HL-60 (cell line): ENCODE measurements around the gene UQCRQ.

Experiments
- GABPA ChIP-seq: IDR thresholded peaks from 2 replicates; pipeline ENCODE4 v1.6.1; 2012; ENCODE audit warnings: low read depth
- POLR2AphosphoS5 ChIP-seq: IDR thresholded peaks from 2 replicates; pipeline ENCODE4 v1.6.1; 2012; ENCODE audit warnings: low read depth
- TF ChIP-seq, protein P1 (sequence below): IDR thresholded peaks from one replicate; pipeline ENCODE4 v1.5.1; 2011; ENCODE audit warnings: low read length, control low read depth, inconsistent platforms; ENCODE audit not compliant: insufficient read depth
- TF ChIP-seq, protein P2 (sequence below): IDR thresholded peaks from 2 replicates; pipeline ENCODE4 v1.6.1; 2012; ENCODE audit warnings: low read depth; ENCODE audit not compliant: insufficient replicate concordance

DNA sequence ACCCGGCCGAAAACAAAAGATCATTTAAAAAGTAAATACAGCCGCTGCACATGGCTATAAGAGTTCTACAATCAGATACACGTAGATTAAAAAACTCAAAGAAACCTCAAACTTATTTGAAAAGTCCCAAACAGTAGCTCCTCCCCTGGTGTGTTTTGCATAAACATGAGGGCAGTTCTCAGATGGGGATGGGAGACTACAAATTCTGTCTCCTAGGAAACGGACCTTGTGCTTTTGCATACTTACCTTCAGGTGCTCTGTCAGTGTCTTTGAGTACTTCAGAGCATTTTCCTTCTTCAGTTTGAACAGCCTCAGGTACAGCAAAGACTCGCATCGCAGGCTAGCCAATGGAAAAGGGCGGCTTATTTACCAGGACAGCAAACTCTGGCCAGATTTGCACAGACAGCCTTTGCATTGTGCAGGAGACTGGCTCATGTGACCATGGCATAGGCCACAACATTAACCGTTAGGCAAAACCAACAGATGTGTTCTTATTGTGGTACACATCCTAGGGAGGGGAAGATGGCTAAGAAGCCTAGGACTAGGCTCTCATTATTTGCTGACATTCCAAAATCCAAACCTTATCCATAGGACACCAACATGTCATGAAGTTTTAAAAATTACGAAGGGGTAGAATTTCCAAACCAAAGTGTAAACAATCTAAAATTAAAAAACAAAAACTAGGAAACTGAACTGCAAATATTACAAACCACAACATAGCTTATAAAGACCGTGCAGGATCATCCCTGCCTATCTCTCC, 19.8 kb downstream of the UQCRQ start:
- TF ChIP-seq, protein P1, sequence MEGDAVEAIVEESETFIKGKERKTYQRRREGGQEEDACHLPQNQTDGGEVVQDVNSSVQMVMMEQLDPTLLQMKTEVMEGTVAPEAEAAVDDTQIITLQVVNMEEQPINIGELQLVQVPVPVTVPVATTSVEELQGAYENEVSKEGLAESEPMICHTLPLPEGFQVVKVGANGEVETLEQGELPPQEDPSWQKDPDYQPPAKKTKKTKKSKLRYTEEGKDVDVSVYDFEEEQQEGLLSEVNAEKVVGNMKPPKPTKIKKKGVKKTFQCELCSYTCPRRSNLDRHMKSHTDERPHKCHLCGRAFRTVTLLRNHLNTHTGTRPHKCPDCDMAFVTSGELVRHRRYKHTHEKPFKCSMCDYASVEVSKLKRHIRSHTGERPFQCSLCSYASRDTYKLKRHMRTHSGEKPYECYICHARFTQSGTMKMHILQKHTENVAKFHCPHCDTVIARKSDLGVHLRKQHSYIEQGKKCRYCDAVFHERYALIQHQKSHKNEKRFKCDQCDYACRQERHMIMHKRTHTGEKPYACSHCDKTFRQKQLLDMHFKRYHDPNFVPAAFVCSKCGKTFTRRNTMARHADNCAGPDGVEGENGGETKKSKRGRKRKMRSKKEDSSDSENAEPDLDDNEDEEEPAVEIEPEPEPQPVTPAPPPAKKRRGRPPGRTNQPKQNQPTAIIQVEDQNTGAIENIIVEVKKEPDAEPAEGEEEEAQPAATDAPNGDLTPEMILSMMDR = no peak
- no peak for TF ChIP-seq POLR2AphosphoS5
- TF ChIP-seq, protein P2, sequence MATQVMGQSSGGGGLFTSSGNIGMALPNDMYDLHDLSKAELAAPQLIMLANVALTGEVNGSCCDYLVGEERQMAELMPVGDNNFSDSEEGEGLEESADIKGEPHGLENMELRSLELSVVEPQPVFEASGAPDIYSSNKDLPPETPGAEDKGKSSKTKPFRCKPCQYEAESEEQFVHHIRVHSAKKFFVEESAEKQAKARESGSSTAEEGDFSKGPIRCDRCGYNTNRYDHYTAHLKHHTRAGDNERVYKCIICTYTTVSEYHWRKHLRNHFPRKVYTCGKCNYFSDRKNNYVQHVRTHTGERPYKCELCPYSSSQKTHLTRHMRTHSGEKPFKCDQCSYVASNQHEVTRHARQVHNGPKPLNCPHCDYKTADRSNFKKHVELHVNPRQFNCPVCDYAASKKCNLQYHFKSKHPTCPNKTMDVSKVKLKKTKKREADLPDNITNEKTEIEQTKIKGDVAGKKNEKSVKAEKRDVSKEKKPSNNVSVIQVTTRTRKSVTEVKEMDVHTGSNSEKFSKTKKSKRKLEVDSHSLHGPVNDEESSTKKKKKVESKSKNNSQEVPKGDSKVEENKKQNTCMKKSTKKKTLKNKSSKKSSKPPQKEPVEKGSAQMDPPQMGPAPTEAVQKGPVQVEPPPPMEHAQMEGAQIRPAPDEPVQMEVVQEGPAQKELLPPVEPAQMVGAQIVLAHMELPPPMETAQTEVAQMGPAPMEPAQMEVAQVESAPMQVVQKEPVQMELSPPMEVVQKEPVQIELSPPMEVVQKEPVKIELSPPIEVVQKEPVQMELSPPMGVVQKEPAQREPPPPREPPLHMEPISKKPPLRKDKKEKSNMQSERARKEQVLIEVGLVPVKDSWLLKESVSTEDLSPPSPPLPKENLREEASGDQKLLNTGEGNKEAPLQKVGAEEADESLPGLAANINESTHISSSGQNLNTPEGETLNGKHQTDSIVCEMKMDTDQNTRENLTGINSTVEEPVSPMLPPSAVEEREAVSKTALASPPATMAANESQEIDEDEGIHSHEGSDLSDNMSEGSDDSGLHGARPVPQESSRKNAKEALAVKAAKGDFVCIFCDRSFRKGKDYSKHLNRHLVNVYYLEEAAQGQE = no peak
- no peak for TF ChIP-seq GABPA
